WTC11 (cell line): ENCODE results near the gene EMC1. TPM values are rescaled to one million over a fixed set of nuclear protein-coding genes. Genes with fewer than 3 reads are reported as not detected.
"Not testable (repeated sequence)": the region's sequence is repeated elsewhere in the genome, so short reads cannot be mapped to it uniquely, and the experiment has no call there.

Experiments used
- ATAC-seq: fragments of 200-7000 bp; cut with Tn5 transposase; 2 replicates; pipeline ENCODE4 v1.10.0; 2021; ENCODE audit warnings: mild to moderate bottlenecking, moderate library complexity
- CTCF ChIA-PET: fragments of 300-600 bp; sonication (Branson Sonifier 250); formaldehyde crosslinking; loops from one replicate; lab custom pipeline; 2021; ENCODE audit warnings: antibody characterized with exemption; lab: Charles Lee
- POLR2A ChIA-PET: fragments of 350-600 bp; sonication (Branson Sonifier 250); formaldehyde crosslinking; loops from one replicate; lab custom pipeline; 2021; ENCODE audit warnings: antibody characterized with exemption; lab: Charles Lee
- DNase-seq: peaks from one replicate; pipeline ENCODE4 v3.0.0; 2021; ENCODE audit warnings: low spot score
- H3K27ac Mint-ChIP-seq: 2 replicates; pipeline ENCODE4 v1.8.0; 2021; ENCODE audit warnings: mixed read lengths
- H3K27me3 Mint-ChIP-seq: 2 replicates; pipeline ENCODE4 v1.8.0; 2021; ENCODE audit warnings: low read depth, mild to moderate bottlenecking, moderate library complexity, mixed read lengths
- H3K36me3 Mint-ChIP-seq: 2 replicates; pipeline ENCODE4 v1.8.0; 2021; ENCODE audit warnings: mixed read lengths
- H3K4me1 Mint-ChIP-seq: 2 replicates; pipeline ENCODE4 v1.8.0; 2022; ENCODE audit warnings: mixed read lengths
- H3K4me3 Mint-ChIP-seq: 2 replicates; pipeline ENCODE4 v1.8.0; 2021; ENCODE audit warnings: mild to moderate bottlenecking, moderate library complexity, mixed read lengths
- H3K9me3 Mint-ChIP-seq: 2 replicates; pipeline ENCODE4 v1.8.0; 2021; ENCODE audit warnings: mixed read lengths
- ATF1 ChIP-seq: sonication (generic); formaldehyde crosslinking; IDR thresholded peaks from 2 replicates; pipeline ENCODE4 v1.8.1; 2023; ENCODE audit warnings: mild to moderate bottlenecking, moderate library complexity, missing genetic modification reagents
- CBFB ChIP-seq: sonication (generic); formaldehyde crosslinking; IDR thresholded peaks from 2 replicates; pipeline ENCODE4 v1.8.1; 2022; ENCODE audit warnings: mild to moderate bottlenecking, low read depth, missing genetic modification reagents
- CREB1 ChIP-seq: sonication (generic); formaldehyde crosslinking; IDR thresholded peaks from 2 replicates; pipeline ENCODE4 v1.8.0; 2023; ENCODE audit warnings: mild to moderate bottlenecking, missing genetic modification reagents
- GABPB1 ChIP-seq: sonication (generic); formaldehyde crosslinking; IDR thresholded peaks from 2 replicates; pipeline ENCODE4 v1.8.1; 2023; ENCODE audit warnings: mild to moderate bottlenecking, missing genetic modification reagents
- JAZF1 ChIP-seq: fragments of 250-450 bp; sonication (Bioruptor Pico); IDR thresholded peaks from 2 replicates; pipeline ENCODE4 v1.9.0; 2021; ENCODE audit warnings: moderate library complexity, mild to moderate bottlenecking, inconsistent platforms
- MXD4 ChIP-seq: fragments of 250-450 bp; sonication (Bioruptor Pico); IDR thresholded peaks from 2 replicates; pipeline ENCODE4 v1.8.0; 2021; ENCODE audit warnings: mild to moderate bottlenecking, moderate library complexity, borderline replicate concordance
- NFATC4 ChIP-seq: fragments of 250-450 bp; sonication (Bioruptor Pico); IDR thresholded peaks from 2 replicates; pipeline ENCODE4 v1.9.0; 2021; ENCODE audit warnings: mild to moderate bottlenecking
- NFYB ChIP-seq: sonication (generic); formaldehyde crosslinking; conservative IDR thresholded peaks from 2 replicates; pipeline ENCODE4 v1.8.0; 2022; ENCODE audit warnings: low read depth, missing genetic modification reagents
- OVOL2 ChIP-seq: fragments of 250-450 bp; sonication (Bioruptor Pico); IDR thresholded peaks from 2 replicates; pipeline ENCODE4 v1.9.0; 2021; ENCODE audit warnings: mild to moderate bottlenecking, borderline replicate concordance
- SOX15 ChIP-seq: fragments of 250-450 bp; sonication (Bioruptor Pico); IDR thresholded peaks from 2 replicates; pipeline ENCODE4 v1.9.0; 2021; ENCODE audit warnings: mild to moderate bottlenecking
- TCF7 ChIP-seq: sonication (generic); formaldehyde crosslinking; IDR thresholded peaks from 2 replicates; pipeline ENCODE4 v1.8.0; 2022; ENCODE audit warnings: mild to moderate bottlenecking, low read depth, missing genetic modification reagents, moderate library complexity
- TEAD1 ChIP-seq: sonication (generic); formaldehyde crosslinking; IDR thresholded peaks from 2 replicates; pipeline ENCODE4 v1.8.0; 2022; ENCODE audit warnings: mild to moderate bottlenecking, missing genetic modification reagents
- ZNF232 ChIP-seq: sonication (generic); formaldehyde crosslinking; IDR thresholded peaks from 2 replicates; pipeline ENCODE4 v1.8.0; 2022; ENCODE audit warnings: mild to moderate bottlenecking, missing genetic modification reagents
- ZNF263 ChIP-seq: sonication (generic); formaldehyde crosslinking; IDR thresholded peaks from 2 replicates; pipeline ENCODE4 v1.8.1; 2022; ENCODE audit warnings: low read depth, mild to moderate bottlenecking, moderate library complexity, missing genetic modification reagents
- ZNF423 ChIP-seq: fragments of 250-450 bp; sonication (Bioruptor Pico); IDR thresholded peaks from 2 replicates; pipeline ENCODE4 v2.1.2; 2022; ENCODE audit warnings: mild to moderate bottlenecking, moderate library complexity
- total RNA-seq: library from RNA; stranded (reverse); gene quantifications from 3 replicates; pipeline ENCODE4 v1.2.3, GENCODE V29; 2021
- TF ChIP-seq, protein P1 (sequence below): sonication (generic); formaldehyde crosslinking; conservative IDR thresholded peaks from 2 replicates; pipeline ENCODE4 v1.8.1; 2023; ENCODE audit warnings: mild to moderate bottlenecking, low read depth, missing genetic modification reagents, moderate library complexity
- TF ChIP-seq, protein P2 (sequence below): sonication (generic); formaldehyde crosslinking; IDR thresholded peaks from 2 replicates; pipeline ENCODE4 v1.8.1; 2023; ENCODE audit warnings: mild to moderate bottlenecking, missing genetic modification reagents
- TF ChIP-seq, protein P3 (sequence below): fragments of 250-450 bp; sonication (Bioruptor Pico); IDR thresholded peaks from 2 replicates; pipeline ENCODE4 v2.1.2; 2022; ENCODE audit warnings: mild to moderate bottlenecking, moderate library complexity
- TF ChIP-seq, protein P4 (sequence below): sonication (generic); formaldehyde crosslinking; IDR thresholded peaks from 2 replicates; pipeline ENCODE4 v1.8.0; 2022; ENCODE audit warnings: mild to moderate bottlenecking, missing genetic modification reagents

Gene EMC1
- total RNA-seq, 1 experiment from 2014 or later, result 53.5 TPM

DNA sequence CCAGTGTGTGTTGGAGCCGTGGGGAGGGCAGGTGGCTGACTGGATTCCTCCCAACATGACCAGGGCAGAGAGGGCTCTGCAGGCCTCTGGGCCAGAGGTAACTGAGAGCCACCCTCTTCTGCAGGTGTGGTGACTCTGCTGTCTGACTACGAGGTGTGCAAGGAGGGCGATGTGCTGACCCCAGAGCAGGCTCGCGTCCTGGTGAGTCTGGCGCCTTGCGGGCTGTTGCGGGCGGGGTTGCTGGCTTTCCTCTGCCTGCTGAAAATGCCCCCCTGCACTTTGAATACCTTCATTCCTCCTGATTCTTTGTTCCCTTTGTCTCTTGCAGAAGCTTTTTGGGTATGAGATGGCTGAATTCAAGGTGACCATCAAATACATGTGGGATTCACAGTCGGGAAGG is 7.0 kb upstream of the EMC1 start (continued):
- TF ChIP-seq, protein P1, sequence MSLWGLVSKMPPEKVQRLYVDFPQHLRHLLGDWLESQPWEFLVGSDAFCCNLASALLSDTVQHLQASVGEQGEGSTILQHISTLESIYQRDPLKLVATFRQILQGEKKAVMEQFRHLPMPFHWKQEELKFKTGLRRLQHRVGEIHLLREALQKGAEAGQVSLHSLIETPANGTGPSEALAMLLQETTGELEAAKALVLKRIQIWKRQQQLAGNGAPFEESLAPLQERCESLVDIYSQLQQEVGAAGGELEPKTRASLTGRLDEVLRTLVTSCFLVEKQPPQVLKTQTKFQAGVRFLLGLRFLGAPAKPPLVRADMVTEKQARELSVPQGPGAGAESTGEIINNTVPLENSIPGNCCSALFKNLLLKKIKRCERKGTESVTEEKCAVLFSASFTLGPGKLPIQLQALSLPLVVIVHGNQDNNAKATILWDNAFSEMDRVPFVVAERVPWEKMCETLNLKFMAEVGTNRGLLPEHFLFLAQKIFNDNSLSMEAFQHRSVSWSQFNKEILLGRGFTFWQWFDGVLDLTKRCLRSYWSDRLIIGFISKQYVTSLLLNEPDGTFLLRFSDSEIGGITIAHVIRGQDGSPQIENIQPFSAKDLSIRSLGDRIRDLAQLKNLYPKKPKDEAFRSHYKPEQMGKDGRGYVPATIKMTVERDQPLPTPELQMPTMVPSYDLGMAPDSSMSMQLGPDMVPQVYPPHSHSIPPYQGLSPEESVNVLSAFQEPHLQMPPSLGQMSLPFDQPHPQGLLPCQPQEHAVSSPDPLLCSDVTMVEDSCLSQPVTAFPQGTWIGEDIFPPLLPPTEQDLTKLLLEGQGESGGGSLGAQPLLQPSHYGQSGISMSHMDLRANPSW (CRISPR knock-in tag), result no peak

DNA sequence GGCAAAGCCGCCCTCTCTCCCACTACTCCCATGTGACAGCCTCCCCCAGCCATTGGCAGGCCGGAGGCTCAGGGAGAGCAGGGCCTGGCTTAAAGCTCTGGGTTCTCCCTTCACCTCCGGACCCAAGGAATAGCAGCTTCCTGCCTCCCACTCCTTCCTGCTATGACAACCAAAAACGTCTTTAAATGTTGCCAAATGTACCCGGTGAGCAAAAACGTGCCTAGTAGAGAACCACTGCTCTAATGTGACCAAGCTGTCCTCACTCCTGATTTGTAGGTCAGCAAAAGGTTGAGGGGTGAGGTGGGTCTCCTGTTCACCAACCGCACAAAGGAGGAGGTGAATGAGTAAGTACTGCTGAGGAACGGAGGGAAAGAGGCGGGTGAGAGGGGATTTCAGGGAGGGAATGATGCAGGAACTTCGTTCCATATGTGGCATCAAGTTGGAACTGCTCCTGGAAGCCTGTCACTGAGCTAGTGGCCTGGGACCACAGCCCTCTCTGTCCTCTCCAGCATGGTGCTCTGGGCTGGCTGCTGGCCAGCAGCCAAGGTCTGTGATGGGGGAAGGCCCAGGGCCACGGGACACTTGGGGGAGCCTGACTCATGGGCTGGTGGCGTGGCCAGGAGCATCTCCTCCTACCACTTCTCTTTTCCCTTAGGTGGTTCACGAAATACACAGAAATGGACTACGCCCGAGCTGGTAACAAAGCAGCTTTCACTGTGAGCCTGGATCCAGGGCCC is 6.0 kb upstream of the EMC1 start:
- Mint-ChIP-seq H3K4me1 (peaks cover 13% of the 10 kb centered on the region), H3K4me3 (no peak overlapping the region), H3K9me3 (no peaks in the 10 kb centered on the region), H3K27me3 (no peaks in the 10 kb centered on the region), H3K27ac (no peak overlapping the region), H3K36me3 (peaks cover 51% of the 10 kb centered on the region)
- ChIA-PET POLR2A (interaction anchor here (0.5 kb wide), 1 partner anchor 91 kb away, joined by 6 read pairs; no protein-coding TSS in a partner anchor), CTCF (no interaction called here)
- DNase-seq (no peak), ATAC-seq (no peak)
- TF ChIP-seq GABPB1 (CRISPR knock-in tag), result no peak
- no peak for TF ChIP-seq SOX15
- TF ChIP-seq, protein P2, sequence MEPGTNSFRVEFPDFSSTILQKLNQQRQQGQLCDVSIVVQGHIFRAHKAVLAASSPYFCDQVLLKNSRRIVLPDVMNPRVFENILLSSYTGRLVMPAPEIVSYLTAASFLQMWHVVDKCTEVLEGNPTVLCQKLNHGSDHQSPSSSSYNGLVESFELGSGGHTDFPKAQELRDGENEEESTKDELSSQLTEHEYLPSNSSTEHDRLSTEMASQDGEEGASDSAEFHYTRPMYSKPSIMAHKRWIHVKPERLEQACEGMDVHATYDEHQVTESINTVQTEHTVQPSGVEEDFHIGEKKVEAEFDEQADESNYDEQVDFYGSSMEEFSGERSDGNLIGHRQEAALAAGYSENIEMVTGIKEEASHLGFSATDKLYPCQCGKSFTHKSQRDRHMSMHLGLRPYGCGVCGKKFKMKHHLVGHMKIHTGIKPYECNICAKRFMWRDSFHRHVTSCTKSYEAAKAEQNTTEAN (CRISPR knock-in tag), result no peak
- no peak for TF ChIP-seq TCF7 (CRISPR knock-in tag)
- TF ChIP-seq MXD4 (CRISPR knock-in tag), result no peak
- TF ChIP-seq JAZF1 (CRISPR knock-in tag), result no peak
- TF ChIP-seq CREB1, result no peak

DNA sequence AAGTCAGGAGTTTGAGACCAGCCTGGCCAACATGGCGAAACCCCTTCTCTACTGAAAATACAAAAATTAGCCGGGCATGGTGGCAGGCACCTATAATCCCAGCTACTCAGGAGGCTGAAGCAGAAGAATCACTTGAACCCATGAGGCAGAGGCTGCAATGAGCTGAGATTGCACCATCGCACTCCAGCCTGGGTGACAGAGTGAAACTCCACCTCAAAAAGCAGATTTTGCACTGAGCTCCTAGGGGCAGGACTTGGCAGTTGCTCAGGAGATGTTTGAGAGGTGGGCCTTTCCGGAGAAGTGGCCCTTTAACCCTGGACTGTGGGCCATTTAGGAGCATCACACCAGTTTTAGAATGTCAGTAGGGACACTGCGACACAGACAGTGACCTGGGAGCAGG is 5.0 kb upstream of the EMC1 start:
- H3K27ac Mint-ChIP-seq, H3K27me3 Mint-ChIP-seq, DNase-seq, ATAC-seq, H3K9me3 Mint-ChIP-seq, H3K4me3 Mint-ChIP-seq, POLR2A ChIA-PET: not testable (repeated sequence)
- Mint-ChIP-seq H3K36me3 (peaks cover 51% of the 10 kb centered on the region), H3K4me1 (peaks cover 13% of the 10 kb centered on the region)
- CTCF ChIA-PET, result interaction anchor here (1.3 kb wide), 1 partner anchor 13 kb away, joined by 3 read pairs; no protein-coding TSS in a partner anchor

DNA sequence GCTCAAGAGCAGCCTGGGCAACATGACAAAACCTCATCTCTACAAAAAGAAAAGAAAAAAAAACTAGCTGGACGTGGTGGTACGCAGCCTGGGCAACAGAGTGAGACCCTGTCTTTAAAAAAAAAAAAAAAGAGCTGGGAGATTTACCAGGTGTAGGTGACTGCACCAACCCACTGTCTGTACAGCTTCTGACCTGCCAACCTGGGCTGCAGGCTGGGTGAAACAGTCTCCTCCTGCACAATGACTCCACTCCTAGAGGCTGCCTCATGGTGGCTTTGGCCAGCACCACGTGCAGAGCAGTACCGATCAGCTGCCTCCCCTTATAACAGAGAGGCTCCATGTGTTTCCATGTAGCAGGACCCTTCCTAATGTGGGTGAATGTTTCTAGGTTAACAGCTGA is 4.0 kb upstream of the EMC1 start:
- DNase-seq (no peak), ATAC-seq (no peak)
- ChIA-PET CTCF (interaction anchor here (1.3 to 1.4 kb wide), 2 partner anchors 14 kb away, joined by 3 to 4 read pairs; no protein-coding TSS in a partner anchor), POLR2A (no interaction called here)
- peaks cover 19% of the 10 kb centered on the region for H3K4me1 Mint-ChIP-seq
- no peaks in the 10 kb centered on the region for H3K9me3 Mint-ChIP-seq
- TF ChIP-seq SOX15 (no peak), ZNF232 (CRISPR knock-in tag) (no peak), NFATC4 (CRISPR knock-in tag) (no peak), OVOL2 (CRISPR knock-in tag) (no peak), ATF1 (CRISPR knock-in tag) (no peak), TEAD1 (no peak), ZNF263 (no peak), ZNF423 (CRISPR knock-in tag) (no peak), NFYB (CRISPR knock-in tag) (no peak), CBFB (CRISPR knock-in tag) (no peak)
- TF ChIP-seq, protein P3, sequence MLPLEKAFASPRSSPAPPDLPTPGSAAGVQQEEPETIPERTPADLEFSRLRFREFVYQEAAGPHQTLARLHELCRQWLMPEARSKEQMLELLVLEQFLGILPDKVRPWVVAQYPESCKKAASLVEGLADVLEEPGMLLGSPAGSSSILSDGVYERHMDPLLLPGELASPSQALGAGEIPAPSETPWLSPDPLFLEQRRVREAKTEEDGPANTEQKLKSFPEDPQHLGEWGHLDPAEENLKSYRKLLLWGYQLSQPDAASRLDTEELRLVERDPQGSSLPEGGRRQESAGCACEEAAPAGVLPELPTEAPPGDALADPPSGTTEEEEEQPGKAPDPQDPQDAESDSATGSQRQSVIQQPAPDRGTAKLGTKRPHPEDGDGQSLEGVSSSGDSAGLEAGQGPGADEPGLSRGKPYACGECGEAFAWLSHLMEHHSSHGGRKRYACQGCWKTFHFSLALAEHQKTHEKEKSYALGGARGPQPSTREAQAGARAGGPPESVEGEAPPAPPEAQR, result no peak
- TF ChIP-seq, protein P4, sequence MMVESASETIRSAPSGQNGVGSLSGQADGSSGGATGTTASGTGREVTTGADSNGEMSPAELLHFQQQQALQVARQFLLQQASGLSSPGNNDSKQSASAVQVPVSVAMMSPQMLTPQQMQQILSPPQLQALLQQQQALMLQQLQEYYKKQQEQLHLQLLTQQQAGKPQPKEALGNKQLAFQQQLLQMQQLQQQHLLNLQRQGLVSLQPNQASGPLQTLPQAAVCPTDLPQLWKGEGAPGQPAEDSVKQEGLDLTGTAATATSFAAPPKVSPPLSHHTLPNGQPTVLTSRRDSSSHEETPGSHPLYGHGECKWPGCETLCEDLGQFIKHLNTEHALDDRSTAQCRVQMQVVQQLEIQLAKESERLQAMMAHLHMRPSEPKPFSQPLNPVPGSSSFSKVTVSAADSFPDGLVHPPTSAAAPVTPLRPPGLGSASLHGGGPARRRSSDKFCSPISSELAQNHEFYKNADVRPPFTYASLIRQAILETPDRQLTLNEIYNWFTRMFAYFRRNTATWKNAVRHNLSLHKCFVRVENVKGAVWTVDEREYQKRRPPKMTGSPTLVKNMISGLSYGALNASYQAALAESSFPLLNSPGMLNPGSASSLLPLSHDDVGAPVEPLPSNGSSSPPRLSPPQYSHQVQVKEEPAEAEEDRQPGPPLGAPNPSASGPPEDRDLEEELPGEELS (CRISPR knock-in tag), result no peak
- no peaks in the 10 kb centered on the region for H3K27me3 Mint-ChIP-seq
- H3K27ac Mint-ChIP-seq, result no peak overlapping the region
- H3K36me3 Mint-ChIP-seq, result peaks cover 50% of the 10 kb centered on the region
- H3K4me3 Mint-ChIP-seq, result no peak overlapping the region
